SK-N-SH treated with all-trans-retinoic acid at 6 μM for 48 hours (cell line): Measurements from ENCODE around the gene WBP4.

Experiments
- BACH2 ChIP-seq: fragments of 250-450 bp; sonication (Bioruptor Pico); IDR thresholded peaks from 2 replicates; pipeline ENCODE4 v1.9.0; 2021; ENCODE audit warnings: mild to moderate bottlenecking, borderline replicate concordance
- GLIS3 ChIP-seq: fragments of 250-450 bp; sonication (Bioruptor Pico); IDR thresholded peaks from 2 replicates; pipeline ENCODE4 v1.5.0; 2020; ENCODE audit warnings: mild to moderate bottlenecking, moderate library complexity
- POU6F1 ChIP-seq: fragments of 250-450 bp; sonication (Bioruptor Pico); IDR thresholded peaks from 2 replicates; pipeline ENCODE4 v1.8.0; 2021; ENCODE audit warnings: low read depth, mild to moderate bottlenecking, moderate library complexity, borderline replicate concordance

DNA sequence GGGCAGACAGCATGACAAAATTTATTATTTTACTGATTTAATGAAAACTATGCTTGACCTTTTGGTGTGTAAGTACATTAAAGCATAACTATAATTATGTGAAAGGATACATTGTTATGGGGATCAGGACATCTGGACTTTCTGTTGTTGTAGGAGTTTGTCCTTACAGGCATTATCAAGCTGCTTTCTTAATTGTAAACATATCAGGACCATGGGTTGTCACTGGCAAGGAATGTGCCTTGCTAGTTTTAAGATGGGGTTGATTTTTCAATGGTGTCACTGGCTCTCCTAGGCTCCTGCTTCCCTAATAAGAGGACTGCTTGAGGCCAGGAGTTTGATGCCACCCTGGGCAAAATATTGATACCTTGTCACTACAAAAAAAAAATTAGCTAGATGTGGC lies 38.7 kb downstream of the WBP4 start:
- TF ChIP-seq GLIS3 (CRISPR knock-in tag) (no peak), BACH2 (CRISPR knock-in tag) (no peak), POU6F1 (CRISPR knock-in tag) (no peak)
